WTC11 (cell line): ENCODE results near the gene CHIT1. TPM values are rescaled to one million over a fixed set of nuclear protein-coding genes. Genes with fewer than 3 reads are reported as not detected.

Experiments
- ATAC-seq: fragments of 200-7000 bp; cut with Tn5 transposase; 2 replicates; pipeline ENCODE4 v1.10.0; 2021; ENCODE audit warnings: mild to moderate bottlenecking, moderate library complexity
- CTCF ChIA-PET: fragments of 300-600 bp; sonication (Branson Sonifier 250); formaldehyde crosslinking; loops from one replicate; lab custom pipeline; 2021; ENCODE audit warnings: antibody characterized with exemption; lab: Charles Lee
- POLR2A ChIA-PET: fragments of 350-600 bp; sonication (Branson Sonifier 250); formaldehyde crosslinking; loops from one replicate; lab custom pipeline; 2021; ENCODE audit warnings: antibody characterized with exemption; lab: Charles Lee
- DNase-seq: peaks from one replicate; pipeline ENCODE4 v3.0.0; 2021; ENCODE audit warnings: low spot score
- H3K27ac Mint-ChIP-seq: 2 replicates; pipeline ENCODE4 v1.8.0; 2021; ENCODE audit warnings: mixed read lengths
- H3K27me3 Mint-ChIP-seq: 2 replicates; pipeline ENCODE4 v1.8.0; 2021; ENCODE audit warnings: low read depth, mild to moderate bottlenecking, moderate library complexity, mixed read lengths
- H3K36me3 Mint-ChIP-seq: 2 replicates; pipeline ENCODE4 v1.8.0; 2021; ENCODE audit warnings: mixed read lengths
- H3K4me1 Mint-ChIP-seq: 2 replicates; pipeline ENCODE4 v1.8.0; 2022; ENCODE audit warnings: mixed read lengths
- H3K4me3 Mint-ChIP-seq: 2 replicates; pipeline ENCODE4 v1.8.0; 2021; ENCODE audit warnings: mild to moderate bottlenecking, moderate library complexity, mixed read lengths
- H3K9me3 Mint-ChIP-seq: 2 replicates; pipeline ENCODE4 v1.8.0; 2021; ENCODE audit warnings: mixed read lengths
- AFF4 ChIP-seq: sonication (generic); formaldehyde crosslinking; IDR thresholded peaks from 2 replicates; pipeline ENCODE4 v1.8.1; 2023; ENCODE audit warnings: mild to moderate bottlenecking, missing genetic modification reagents, borderline replicate concordance
- CREM ChIP-seq: sonication (generic); formaldehyde crosslinking; IDR thresholded peaks from 2 replicates; pipeline ENCODE4 v1.8.1; 2022; ENCODE audit warnings: mild to moderate bottlenecking, missing genetic modification reagents, moderate library complexity
- CTCF ChIP-seq: fragments of 200-600 bp; IDR thresholded peaks from 2 replicates; pipeline ENCODE4 v1.8.0; 2022; ENCODE audit warnings: antibody characterized with exemption
- GABPB1 ChIP-seq: sonication (generic); formaldehyde crosslinking; IDR thresholded peaks from 2 replicates; pipeline ENCODE4 v1.8.1; 2023; ENCODE audit warnings: mild to moderate bottlenecking, missing genetic modification reagents
- MAX ChIP-seq: sonication (generic); formaldehyde crosslinking; IDR thresholded peaks from 2 replicates; pipeline ENCODE4 v1.8.0; 2022; ENCODE audit warnings: mild to moderate bottlenecking, missing genetic modification reagents
- MYBL2 ChIP-seq: sonication (generic); formaldehyde crosslinking; IDR thresholded peaks from 2 replicates; pipeline ENCODE4 v1.8.1; 2023; ENCODE audit warnings: mild to moderate bottlenecking, moderate library complexity, missing genetic modification reagents
- NFATC4 ChIP-seq: fragments of 250-450 bp; sonication (Bioruptor Pico); IDR thresholded peaks from 2 replicates; pipeline ENCODE4 v1.9.0; 2021; ENCODE audit warnings: mild to moderate bottlenecking
- NR1H2 ChIP-seq: sonication (generic); formaldehyde crosslinking; IDR thresholded peaks from 2 replicates; pipeline ENCODE4 v1.9.0; 2021; ENCODE audit warnings: mild to moderate bottlenecking, moderate library complexity, missing genetic modification reagents
- NR3C1 ChIP-seq: sonication (generic); formaldehyde crosslinking; conservative IDR thresholded peaks from 2 replicates; pipeline ENCODE4 v1.8.1; 2023; ENCODE audit warnings: low read depth, mild to moderate bottlenecking, missing genetic modification reagents
- PRDM15 ChIP-seq: sonication (generic); formaldehyde crosslinking; IDR thresholded peaks from 2 replicates; pipeline ENCODE4 v1.8.0; 2022; ENCODE audit warnings: missing genetic modification reagents
- USF2 ChIP-seq: sonication (generic); formaldehyde crosslinking; IDR thresholded peaks from 2 replicates; pipeline ENCODE4 v1.8.1; 2023; ENCODE audit warnings: mild to moderate bottlenecking, missing genetic modification reagents, moderate library complexity
- ZNF281 ChIP-seq: sonication (generic); formaldehyde crosslinking; IDR thresholded peaks from 2 replicates; pipeline ENCODE4 v1.8.0; 2023; ENCODE audit warnings: mild to moderate bottlenecking, missing genetic modification reagents
- ZNF416 ChIP-seq: fragments of 250-450 bp; sonication (Bioruptor Pico); IDR thresholded peaks from 2 replicates; pipeline ENCODE4 v1.9.0; 2021; ENCODE audit warnings: mild to moderate bottlenecking, inconsistent platforms
- ZNF423 ChIP-seq: fragments of 250-450 bp; sonication (Bioruptor Pico); IDR thresholded peaks from 2 replicates; pipeline ENCODE4 v2.1.2; 2022; ENCODE audit warnings: mild to moderate bottlenecking, moderate library complexity
- ZNF671 ChIP-seq: fragments of 250-450 bp; sonication (Bioruptor Pico); IDR thresholded peaks from 2 replicates; pipeline ENCODE4 v1.8.0; 2021; ENCODE audit warnings: mild to moderate bottlenecking
- ZSCAN18 ChIP-seq: fragments of 250-450 bp; sonication (Bioruptor Pico); IDR thresholded peaks from 2 replicates; pipeline ENCODE4 v2.1.2; 2022; ENCODE audit warnings: mild to moderate bottlenecking, moderate library complexity
- total RNA-seq: library from RNA; stranded (reverse); gene quantifications from 3 replicates; pipeline ENCODE4 v1.2.3, GENCODE V29; 2021

Gene CHIT1
- total RNA-seq, 1 experiment from 2014 or later, result 0.15 TPM

GRCh38 chr1:203186091-203186445 lies 43.4 kb downstream of the CHIT1 start (continued):
- TF ChIP-seq USF2 (CRISPR knock-in tag), result no peak
- TF ChIP-seq CTCF, result no peak
- no peak for TF ChIP-seq GABPB1 (CRISPR knock-in tag)
- no peak for TF ChIP-seq AFF4
- TF ChIP-seq ZNF416 (CRISPR knock-in tag), result no peak
- TF ChIP-seq NR3C1 (CRISPR knock-in tag), result no peak
- TF ChIP-seq, all 79 proteins: peak for 0

GRCh38 chr1:203185585-203185984 lies 43.9 kb downstream of the CHIT1 start:
- no peak overlapping the region for H3K4me3 Mint-ChIP-seq
- H3K9me3 Mint-ChIP-seq, result no peaks in the 10 kb centered on the region
- H3K27me3 Mint-ChIP-seq, result peaks cover 2% of the 10 kb centered on the region; the same call in 1 of the 2 replicates
- no peak for DNase-seq
- H3K27ac Mint-ChIP-seq, result no peak overlapping the region
- ChIA-PET POLR2A (no interaction called here), CTCF (interaction anchor here (0.7 to 3.5 kb wide), 9 partner anchors 11 to 146 kb away, joined by 3 to 25 read pairs (median 7); partner anchors contain the start of gene ADORA1)
- peaks cover 32% of the 10 kb centered on the region for H3K4me1 Mint-ChIP-seq
- no peaks in the 10 kb centered on the region for H3K36me3 Mint-ChIP-seq
- no peak for ATAC-seq
- TF ChIP-seq MYBL2 (CRISPR knock-in tag), result no peak
- no peak for TF ChIP-seq ZSCAN18 (CRISPR knock-in tag)
- no peak for TF ChIP-seq ZNF671
- TF ChIP-seq CREM (CRISPR knock-in tag), result no peak
- TF ChIP-seq ZNF281 (CRISPR knock-in tag), result no peak
- TF ChIP-seq ZNF423 (CRISPR knock-in tag), result no peak
- TF ChIP-seq MAX (CRISPR knock-in tag), result no peak
- TF ChIP-seq PRDM15 (CRISPR knock-in tag), result no peak
- TF ChIP-seq NR1H2 (CRISPR knock-in tag), result no peak
- TF ChIP-seq NFATC4 (CRISPR knock-in tag), result no peak
